Activated naive CD8-positive, alpha-beta T cell treated with anti-CD3 and anti-CD28 coated beads, Interleukin-2, amount 50 U/mL, for 24 hours (primary cell): Measurements from ENCODE around the gene DCTN4.
A peak's percentile ranks its signal among the peaks of the same experiment; 100 is the strongest.
"Not testable (repeated sequence)": the region's sequence is repeated elsewhere in the genome, so short reads cannot be mapped to it uniquely, and the experiment has no call there.

Source experiments
- ATAC-seq: fragments of 150-1000 bp; cut with Tn5 transposase; one replicate; pipeline ENCODE4 v1.10.0; 2021
- DNase-seq: peaks from one replicate; pipeline ENCODE4 v3.0.0; 2021
- H3K27ac Mint-ChIP-seq: one replicate; pipeline ENCODE4 v1.8.0; 2021; ENCODE audit warnings: mild to moderate bottlenecking, mixed read lengths
- H3K27me3 Mint-ChIP-seq: one replicate; pipeline ENCODE4 v1.8.0; 2021; ENCODE audit warnings: mixed read lengths
- H3K36me3 Mint-ChIP-seq: one replicate; pipeline ENCODE4 v1.8.0; 2021; ENCODE audit warnings: low read depth, mixed read lengths
- H3K4me1 Mint-ChIP-seq: one replicate; pipeline ENCODE4 v1.8.0; 2021; ENCODE audit warnings: mixed read lengths
- H3K4me3 Mint-ChIP-seq: one replicate; pipeline ENCODE4 v1.8.0; 2021; ENCODE audit warnings: mild to moderate bottlenecking, moderate library complexity, mixed read lengths
- H3K9me3 Mint-ChIP-seq: one replicate; pipeline ENCODE4 v1.8.0; 2021; ENCODE audit warnings: mixed read lengths

Gene DCTN4

DNA sequence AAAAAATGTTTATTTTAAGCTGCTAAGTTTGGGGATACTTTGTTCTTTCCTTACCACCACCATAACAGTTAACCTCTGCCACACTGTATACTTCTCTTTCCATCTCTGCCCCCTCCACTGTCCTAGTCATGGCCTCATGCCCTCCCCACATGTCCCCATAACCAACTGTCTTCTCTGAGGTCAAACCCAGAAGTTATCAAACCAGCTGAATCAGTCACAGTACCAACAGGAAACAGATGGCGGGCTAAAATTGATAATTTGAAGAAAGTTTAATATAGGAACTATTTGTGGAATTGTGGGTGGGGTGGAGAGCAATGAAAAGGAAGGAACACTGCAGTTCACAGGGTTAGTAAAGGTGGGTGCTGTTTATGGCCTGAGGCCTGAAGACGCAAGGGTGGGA is 5.7 kb upstream of the DCTN4 start:
- ATAC-seq (peak; percentile 43), DNase-seq (no peak)
- Mint-ChIP-seq H3K27ac (no peak overlapping the region), H3K9me3 (no peaks in the 10 kb centered on the region), H3K4me3 (no peak overlapping the region), H3K36me3 (no peaks in the 10 kb centered on the region), H3K27me3 (no peaks in the 10 kb centered on the region), H3K4me1 (peaks cover 4% of the 10 kb centered on the region)

- no peak for DNase-seq
- Mint-ChIP-seq H3K27ac (peak overlapping the region; percentile 50), H3K9me3 (no peaks in the 10 kb centered on the region), H3K27me3 (no peaks in the 10 kb centered on the region), H3K4me3 (no peak overlapping the region), H3K36me3 (no peaks in the 10 kb centered on the region), H3K4me1 (peaks cover 4% of the 10 kb centered on the region)
- ATAC-seq = no peak
These were observed 4.4 kb upstream of the DCTN4 start for GRCh38 chr5:150763023-150763769.

- H3K4me1 Mint-ChIP-seq = peaks cover 7% of the 10 kb centered on the region
- no peak for DNase-seq
- ATAC-seq = no peak
- no peaks in the 10 kb centered on the region for H3K9me3 Mint-ChIP-seq
- no peaks in the 10 kb centered on the region for H3K36me3 Mint-ChIP-seq
- H3K27me3 Mint-ChIP-seq = no peaks in the 10 kb centered on the region
- H3K4me3 Mint-ChIP-seq = no peak overlapping the region
- no peak overlapping the region for H3K27ac Mint-ChIP-seq
These were observed 3.4 kb upstream of the DCTN4 start for GRCh38 chr5:150762211-150762610.

DNA sequence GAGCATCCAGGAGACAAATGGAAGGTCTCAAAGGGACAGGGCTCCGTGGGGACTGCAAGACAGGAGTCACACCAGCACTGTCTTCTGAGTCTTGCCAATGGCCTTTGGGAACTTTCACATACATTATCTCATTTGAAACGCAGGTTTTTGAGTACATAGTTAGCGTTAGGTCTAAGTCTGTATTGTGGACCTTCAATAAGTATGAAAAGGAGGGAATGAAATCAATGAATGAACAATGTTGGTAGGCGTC is 442 bp upstream of the DCTN4 start:
- Mint-ChIP-seq H3K36me3 (peaks cover 20% of the 10 kb centered on the region), H3K9me3 (no peaks in the 10 kb centered on the region), H3K4me3 (no peak overlapping the region), H3K27ac (no peak overlapping the region), H3K4me1 (peaks cover 28% of the 10 kb centered on the region), H3K27me3 (no peaks in the 10 kb centered on the region)
- no peak for DNase-seq
- no peak for ATAC-seq

DNA sequence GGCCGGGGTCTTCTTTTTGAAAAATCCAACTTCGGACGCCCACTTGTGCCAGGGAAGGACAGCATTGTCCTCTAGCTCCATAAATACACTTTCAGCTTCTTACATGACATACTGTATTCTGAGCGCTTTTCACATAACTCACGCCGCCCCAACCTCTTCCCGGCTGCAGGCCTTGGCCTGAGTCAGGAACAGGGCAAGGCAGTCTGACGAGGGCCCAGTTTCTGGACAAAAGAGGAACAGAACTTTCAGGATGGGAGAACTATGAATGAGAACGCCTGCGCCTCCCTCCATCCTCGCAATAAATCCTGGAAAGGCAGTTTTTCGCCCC is 650 bp downstream of the DCTN4 start:
- H3K36me3 Mint-ChIP-seq = peaks cover 30% of the 10 kb centered on the region
- H3K4me1 Mint-ChIP-seq = peaks cover 30% of the 10 kb centered on the region
- no peak overlapping the region for H3K27ac Mint-ChIP-seq
- H3K4me3 Mint-ChIP-seq = no peak overlapping the region
- no peaks in the 10 kb centered on the region for H3K9me3 Mint-ChIP-seq
- DNase-seq = no peak
- H3K27me3 Mint-ChIP-seq = no peaks in the 10 kb centered on the region
- ATAC-seq = peak; percentile 7

DNA sequence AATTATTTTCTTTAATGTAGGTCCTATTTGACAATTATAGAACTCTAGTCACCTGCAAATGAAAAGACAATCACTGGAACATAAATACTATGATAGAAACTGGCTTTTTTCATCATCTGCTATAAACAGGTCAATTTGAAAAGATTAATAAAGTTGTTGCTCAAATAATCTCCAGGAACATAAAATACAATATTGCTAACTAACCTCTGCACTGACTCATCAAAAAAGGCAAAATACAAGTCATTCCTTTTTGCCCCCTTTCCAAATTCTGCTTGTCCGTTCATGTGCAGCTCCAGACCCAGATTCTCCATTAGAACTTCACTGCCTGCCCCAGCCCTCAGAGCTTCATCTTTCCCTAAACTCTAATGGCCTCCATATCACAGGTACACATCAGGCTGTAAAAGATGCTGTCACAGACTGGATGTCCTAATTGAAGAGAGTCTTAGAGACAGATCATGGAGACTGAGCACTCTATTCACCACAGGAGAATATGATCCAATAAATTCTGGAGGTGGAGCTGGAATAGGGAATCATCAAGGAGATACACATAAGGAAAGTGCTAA is 1.6 kb downstream of the DCTN4 start:
- H3K27me3 Mint-ChIP-seq = no peaks in the 10 kb centered on the region
- no peak for ATAC-seq
- H3K9me3 Mint-ChIP-seq = no peaks in the 10 kb centered on the region
- H3K4me1 Mint-ChIP-seq = peaks cover 36% of the 10 kb centered on the region
- no peak overlapping the region for H3K4me3 Mint-ChIP-seq
- DNase-seq = no peak
- peak overlapping the region; percentile 5 for H3K27ac Mint-ChIP-seq
- H3K36me3 Mint-ChIP-seq = peaks cover 36% of the 10 kb centered on the region

DNA sequence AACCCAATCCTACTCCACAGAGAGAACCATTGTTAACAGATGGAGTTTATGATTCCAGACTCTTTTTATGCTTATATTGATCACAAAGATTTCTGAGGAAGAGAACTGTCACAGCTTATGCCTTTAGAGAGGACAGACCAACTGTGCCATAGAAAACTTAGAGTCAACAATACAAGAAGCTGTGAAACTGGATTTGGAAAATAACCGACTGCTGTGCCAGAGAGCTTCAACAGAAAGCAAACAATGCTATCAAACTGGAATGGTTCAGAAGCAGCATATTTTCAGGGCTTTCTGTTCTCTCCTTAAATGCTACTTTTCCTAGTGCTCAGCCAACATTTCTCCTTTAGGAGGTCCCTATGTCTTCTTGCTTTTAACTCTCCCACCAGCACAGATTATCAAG is 5.0 kb downstream of the DCTN4 start:
- Mint-ChIP-seq H3K27ac (no peak overlapping the region), H3K4me3 (no peak overlapping the region), H3K36me3 (peaks cover 57% of the 10 kb centered on the region), H3K27me3 (no peaks in the 10 kb centered on the region), H3K4me1 (peaks cover 51% of the 10 kb centered on the region), H3K9me3 (no peaks in the 10 kb centered on the region)
- ATAC-seq (no peak), DNase-seq (no peak)

GRCh38 chr5:150753463-150753862 is 5.4 kb downstream of the DCTN4 start:
- Mint-ChIP-seq H3K27ac (no peak overlapping the region), H3K4me3 (no peak overlapping the region), H3K27me3 (no peaks in the 10 kb centered on the region), H3K36me3 (peaks cover 57% of the 10 kb centered on the region), H3K4me1 (peaks cover 51% of the 10 kb centered on the region), H3K9me3 (no peaks in the 10 kb centered on the region)
- DNase-seq (no peak), ATAC-seq (no peak)

DNA sequence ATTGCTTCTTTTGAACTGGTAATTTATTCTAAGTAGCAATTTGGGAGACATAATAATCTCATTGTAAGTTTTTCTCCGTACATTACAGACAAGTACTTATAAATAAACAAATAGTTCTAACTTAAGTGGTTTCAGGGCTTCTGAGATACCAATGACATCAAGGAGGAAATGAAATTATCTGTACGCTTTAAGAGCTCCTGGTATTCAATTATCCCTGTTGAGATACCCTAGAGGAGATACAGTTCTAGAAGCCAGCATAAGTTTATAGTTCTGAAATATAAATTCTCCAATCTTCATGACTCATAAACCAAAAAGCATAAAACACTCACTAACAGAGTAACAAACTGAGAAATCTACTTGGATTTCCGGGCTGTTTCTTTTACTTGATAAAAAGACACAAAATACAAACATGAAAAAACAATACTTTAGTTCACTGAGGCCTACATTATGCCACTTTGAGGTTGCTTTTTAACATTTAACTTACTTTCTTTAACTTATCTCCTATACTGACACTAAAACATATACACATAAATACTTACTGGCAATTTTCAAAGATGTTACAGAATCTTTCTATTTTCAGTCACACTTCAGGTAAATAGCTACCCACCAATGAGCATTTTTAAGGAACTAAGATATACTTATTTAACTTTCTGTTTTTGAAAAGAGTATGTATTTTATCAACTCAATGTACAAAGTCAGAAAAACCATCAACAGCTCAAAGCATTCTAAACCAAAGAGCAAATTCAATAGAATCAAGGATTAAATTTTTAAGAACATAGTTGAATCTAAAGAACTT is 7.5 kb downstream of the DCTN4 start:
- H3K27ac Mint-ChIP-seq = peak overlapping the region; percentile 26
- no peaks in the 10 kb centered on the region for H3K27me3 Mint-ChIP-seq
- peaks cover 60% of the 10 kb centered on the region for H3K36me3 Mint-ChIP-seq
- peaks cover 46% of the 10 kb centered on the region for H3K4me1 Mint-ChIP-seq
- ATAC-seq (no peak), DNase-seq (no peak)
- no peaks in the 10 kb centered on the region for H3K9me3 Mint-ChIP-seq
- H3K4me3 Mint-ChIP-seq = no peak overlapping the region

DNA sequence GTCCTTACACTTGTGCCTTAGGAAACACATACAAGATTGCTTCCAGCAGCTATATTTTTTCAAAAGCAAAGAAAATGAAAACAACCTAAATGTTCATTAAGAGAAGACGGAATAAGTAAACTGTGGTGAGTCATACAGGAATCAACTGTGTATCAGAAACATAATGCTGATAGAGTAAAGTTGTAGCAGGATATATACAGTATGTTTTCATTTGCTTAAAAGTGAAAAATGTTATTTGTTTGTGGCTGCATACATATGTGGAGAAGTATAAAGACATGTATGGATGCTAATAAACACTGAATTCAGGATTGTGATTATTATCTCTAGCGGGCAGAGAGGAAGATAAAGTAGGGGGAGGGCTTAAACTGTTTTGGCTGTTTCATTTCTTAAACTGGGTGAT is 8.3 kb downstream of the DCTN4 start:
- Mint-ChIP-seq H3K4me3 (no peak overlapping the region), H3K27ac (no peak overlapping the region), H3K9me3 (no peaks in the 10 kb centered on the region), H3K4me1 (peaks cover 44% of the 10 kb centered on the region), H3K36me3 (peaks cover 57% of the 10 kb centered on the region), H3K27me3 (no peaks in the 10 kb centered on the region)
- DNase-seq (no peak), ATAC-seq (no peak)

GRCh38 chr5:150743142-150743488 is 15.7 kb downstream of the DCTN4 start:
- Mint-ChIP-seq H3K4me1 (peaks cover 61% of the 10 kb centered on the region), H3K36me3 (peaks cover 52% of the 10 kb centered on the region)
- H3K27ac Mint-ChIP-seq, H3K4me3 Mint-ChIP-seq, DNase-seq, ATAC-seq, H3K9me3 Mint-ChIP-seq, H3K27me3 Mint-ChIP-seq: not testable (repeated sequence)

DNA sequence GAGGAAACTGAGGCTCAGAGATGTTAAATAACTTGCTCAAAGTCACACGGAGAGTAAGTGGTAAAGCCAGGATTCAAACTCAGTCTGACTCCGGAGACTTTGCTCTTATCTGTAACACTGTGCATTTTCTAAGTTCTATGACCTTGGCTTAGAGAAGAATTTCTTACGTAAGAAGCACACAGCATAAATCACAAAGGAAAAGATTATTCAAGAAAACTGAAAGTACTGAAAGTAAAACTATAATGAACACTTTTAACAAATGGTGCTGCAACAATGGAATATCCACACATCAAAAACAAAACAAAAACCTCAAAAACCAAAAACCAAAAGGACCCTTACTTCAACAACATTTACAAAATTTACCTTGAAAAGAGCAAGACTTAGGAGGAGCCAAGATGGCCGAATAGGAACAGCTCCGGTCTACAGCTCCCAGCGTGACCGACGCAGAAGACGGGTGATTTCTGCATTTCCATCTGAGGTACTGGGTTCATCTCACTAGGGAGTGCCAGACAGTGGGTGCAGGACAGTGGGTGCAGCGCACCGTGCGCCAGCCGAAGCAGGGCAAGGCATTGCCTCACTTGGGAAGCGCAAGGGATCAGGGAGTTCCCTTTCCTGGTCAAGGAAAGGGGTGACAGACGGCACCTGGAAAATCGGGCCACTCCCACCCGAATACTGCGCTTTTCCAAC is 16.2 kb downstream of the DCTN4 start:
- DNase-seq, H3K9me3 Mint-ChIP-seq, H3K27me3 Mint-ChIP-seq: not testable (repeated sequence)
- peak; percentile 36 for ATAC-seq
- Mint-ChIP-seq H3K27ac (peak overlapping the region; percentile 86), H3K4me1 (peaks cover 66% of the 10 kb centered on the region), H3K36me3 (peaks cover 53% of the 10 kb centered on the region), H3K4me3 (peak overlapping the region; percentile 43)

- H3K4me1 Mint-ChIP-seq = peaks cover 71% of the 10 kb centered on the region
- H3K4me3 Mint-ChIP-seq = no peak overlapping the region
- H3K36me3 Mint-ChIP-seq = peaks cover 65% of the 10 kb centered on the region
- no peak overlapping the region for H3K27ac Mint-ChIP-seq
- H3K27me3 Mint-ChIP-seq = no peaks in the 10 kb centered on the region
- H3K9me3 Mint-ChIP-seq = peaks cover 13% of the 10 kb centered on the region
- ATAC-seq = no peak
- DNase-seq = no peak
These were observed 17.8 kb downstream of the DCTN4 start for GRCh38 chr5:150740992-150741391.

DNA sequence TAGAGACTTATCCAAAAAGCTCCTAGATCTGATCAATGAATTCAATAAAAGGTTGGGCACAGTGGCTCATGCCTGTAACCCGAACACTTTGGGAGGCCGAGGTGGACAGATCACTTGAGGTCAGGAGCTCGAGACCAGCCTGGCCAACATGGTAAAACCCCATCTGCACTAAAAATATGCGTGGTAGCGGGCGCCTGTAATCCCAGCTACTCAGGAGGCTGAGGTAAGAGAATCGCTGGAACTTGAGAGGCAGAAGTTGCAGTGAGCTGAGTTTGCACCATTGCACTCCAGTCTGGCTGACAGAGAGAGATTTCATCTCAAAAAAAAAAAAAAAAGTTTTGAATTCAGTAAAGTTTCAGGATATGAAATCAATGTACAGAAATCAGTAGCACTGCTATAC is 20.0 kb downstream of the DCTN4 start:
- Mint-ChIP-seq H3K36me3 (peaks cover 70% of the 10 kb centered on the region), H3K4me1 (peaks cover 77% of the 10 kb centered on the region), H3K9me3 (peaks cover 10% of the 10 kb centered on the region), H3K27me3 (no peaks in the 10 kb centered on the region), H3K4me3 (no peak overlapping the region), H3K27ac (no peak overlapping the region)
- ATAC-seq = no peak
- DNase-seq = no peak
